HEK293 (cell line): Measurements from ENCODE around the gene MYO18B.

Source experiments
- CTCF ChIA-PET: fragments of 350-600 bp; formaldehyde crosslinking; extraction: SDS; loops from one replicate; lab custom pipeline; 2021; ENCODE audit warnings: antibody characterized with exemption; lab: Yijun Ruan, JAX
- POLR2A ChIA-PET: fragments of 300-600 bp; formaldehyde crosslinking; extraction: SDS; loops from one replicate; lab custom pipeline; 2020; ENCODE audit warnings: antibody characterized with exemption, inconsistent platforms; lab: Yijun Ruan, JAX
- H3K27ac ChIP-seq: fragments of 200-500 bp; sonication (Bioruptor generic); 2 replicates; pipeline ENCODE4 v1.5.1; 2014; ENCODE audit warnings: low read depth, low read length, control low read depth, inconsistent platforms; ENCODE audit errors: extremely low read depth
- H3K36me3 ChIP-seq, 2 experiments: fragments of 200-500 bp in 1 of 2; sonication (Bioruptor generic) in 1 of 2; 1 replicate in 1 of 2; 2 replicates in 1 of 2; pipeline ENCODE4 v1.5.1; 2014 to 2017; ENCODE audit warnings: inconsistent platforms in 2 of 2, low read length in 2 of 2; ENCODE audit not compliant: control insufficient read depth in 2 of 2, insufficient read depth in 1 of 2
- H3K4me1 ChIP-seq: fragments of 200-500 bp; sonication (Bioruptor generic); 2 replicates; pipeline ENCODE4 v1.5.1; 2014; ENCODE audit warnings: mild to moderate bottlenecking, low read length, inconsistent platforms; ENCODE audit not compliant: control insufficient read depth, insufficient read depth
- H3K4me3 ChIP-seq: 2 replicates; pipeline ENCODE4 v1.5.1; 2011; ENCODE audit warnings: low read depth, mild to moderate bottlenecking, control low read depth, low read length, moderate library complexity
- H3K9me3 ChIP-seq: fragments of 200-500 bp; sonication (Bioruptor generic); 2 replicates; pipeline ENCODE4 v1.5.1; 2014; ENCODE audit warnings: low read depth, low read length, inconsistent platforms; ENCODE audit not compliant: control insufficient read depth, insufficient read depth
- CTCF ChIP-seq: fragments of 450-650 bp; formaldehyde crosslinking; IDR thresholded peaks from 2 replicates; pipeline ENCODE4 v1.5.1; 2016; ENCODE audit warnings: missing biosample characterization, missing genetic modification characterization
- MZF1 ChIP-seq: fragments of 450-650 bp; formaldehyde crosslinking; IDR thresholded peaks from 2 replicates; pipeline ENCODE4 v1.5.1; 2017; ENCODE audit warnings: missing biosample characterization, missing genetic modification characterization, borderline replicate concordance
- OVOL3 ChIP-seq: fragments of 450-650 bp; formaldehyde crosslinking; IDR thresholded peaks from 2 replicates; pipeline ENCODE4 v1.5.1; 2016; ENCODE audit warnings: missing biosample characterization, missing genetic modification characterization
- REPIN1 ChIP-seq: fragments of 450-650 bp; formaldehyde crosslinking; IDR thresholded peaks from 2 replicates; pipeline ENCODE4 v1.5.1; 2017; ENCODE audit warnings: missing biosample characterization, missing genetic modification characterization, low read depth
- SP7 ChIP-seq: fragments of 450-650 bp; formaldehyde crosslinking; IDR thresholded peaks from 2 replicates; pipeline ENCODE4 v1.5.1; 2016; ENCODE audit warnings: missing biosample characterization, missing genetic modification characterization
- TCF7L2 ChIP-seq: IDR thresholded peaks from 2 replicates; pipeline ENCODE4 v1.6.1; 2011; ENCODE audit warnings: low read depth, mild to moderate bottlenecking, inconsistent platforms, low read length, moderate library complexity, borderline replicate concordance
- TSHZ1 ChIP-seq: fragments of 450-650 bp; formaldehyde crosslinking; IDR thresholded peaks from 2 replicates; pipeline ENCODE4 v1.5.1; 2016; ENCODE audit warnings: missing biosample characterization, missing genetic modification characterization, borderline replicate concordance
- WT1 ChIP-seq: fragments of 450-650 bp; formaldehyde crosslinking; IDR thresholded peaks from 2 replicates; pipeline ENCODE4 v1.5.1; 2016; ENCODE audit warnings: missing biosample characterization, missing genetic modification characterization
- ZBTB17 ChIP-seq: fragments of 450-650 bp; formaldehyde crosslinking; IDR thresholded peaks from 2 replicates; pipeline ENCODE4 v1.5.1; 2016; ENCODE audit warnings: missing biosample characterization, missing genetic modification characterization
- ZBTB49 ChIP-seq: fragments of 450-650 bp; formaldehyde crosslinking; IDR thresholded peaks from 2 replicates; pipeline ENCODE4 v1.5.1; 2016; ENCODE audit warnings: missing biosample characterization, missing genetic modification characterization, low read depth
- ZFP41 ChIP-seq: fragments of 450-650 bp; formaldehyde crosslinking; IDR thresholded peaks from 2 replicates; pipeline ENCODE4 v1.5.1; 2016; ENCODE audit warnings: missing biosample characterization, missing genetic modification characterization, borderline replicate concordance
- ZNF174 ChIP-seq: fragments of 450-650 bp; formaldehyde crosslinking; IDR thresholded peaks from 2 replicates; pipeline ENCODE4 v1.5.0; 2017; ENCODE audit warnings: missing biosample characterization, mild to moderate bottlenecking, missing genetic modification characterization
- ZNF211 ChIP-seq: fragments of 450-650 bp; formaldehyde crosslinking; IDR thresholded peaks from 2 replicates; pipeline ENCODE4 v1.5.1; 2016; ENCODE audit warnings: low read depth, missing biosample characterization, missing genetic modification characterization
- ZNF239 ChIP-seq: fragments of 450-650 bp; formaldehyde crosslinking; IDR thresholded peaks from 2 replicates; pipeline ENCODE4 v1.5.1; 2016; ENCODE audit warnings: missing biosample characterization, missing genetic modification characterization
- ZNF24 ChIP-seq: fragments of 450-650 bp; formaldehyde crosslinking; IDR thresholded peaks from 2 replicates; pipeline ENCODE4 v1.5.1; 2016; ENCODE audit warnings: missing biosample characterization, missing genetic modification characterization
- ZNF248 ChIP-seq: fragments of 450-650 bp; formaldehyde crosslinking; IDR thresholded peaks from 2 replicates; pipeline ENCODE4 v1.5.1; 2017; ENCODE audit warnings: missing biosample characterization, missing genetic modification characterization
- ZNF391 ChIP-seq: fragments of 450-650 bp; formaldehyde crosslinking; IDR thresholded peaks from 2 replicates; pipeline ENCODE4 v1.5.1; 2016; ENCODE audit warnings: low read depth, missing biosample characterization, missing genetic modification characterization, borderline replicate concordance
- ZNF416 ChIP-seq: fragments of 450-650 bp; formaldehyde crosslinking; IDR thresholded peaks from 2 replicates; pipeline ENCODE4 v1.5.1; 2016; ENCODE audit warnings: missing biosample characterization, missing genetic modification characterization
- ZNF426 ChIP-seq: fragments of 450-650 bp; formaldehyde crosslinking; IDR thresholded peaks from 2 replicates; pipeline ENCODE4 v1.5.1; 2017; ENCODE audit warnings: missing biosample characterization, missing genetic modification characterization, mild to moderate bottlenecking, inconsistent platforms, moderate library complexity
- ZNF473 ChIP-seq: fragments of 450-650 bp; formaldehyde crosslinking; IDR thresholded peaks from 2 replicates; pipeline ENCODE4 v1.5.1; 2017; ENCODE audit warnings: missing biosample characterization, missing genetic modification characterization
- ZNF513 ChIP-seq: fragments of 450-650 bp; IDR thresholded peaks from 2 replicates; pipeline ENCODE4 v1.5.1; 2018; ENCODE audit warnings: missing biosample characterization, missing genetic modification characterization
- ZNF548 ChIP-seq: fragments of 450-650 bp; formaldehyde crosslinking; IDR thresholded peaks from 2 replicates; pipeline ENCODE4 v1.5.1; 2016; ENCODE audit warnings: missing biosample characterization, missing genetic modification characterization
- ZNF580 ChIP-seq: fragments of 450-650 bp; formaldehyde crosslinking; IDR thresholded peaks from 2 replicates; pipeline ENCODE4 v1.5.1; 2016; ENCODE audit warnings: missing biosample characterization, missing genetic modification characterization
- ZNF639 ChIP-seq: fragments of 450-650 bp; formaldehyde crosslinking; IDR thresholded peaks from 2 replicates; pipeline ENCODE4 v1.5.1; 2016; ENCODE audit warnings: missing biosample characterization, missing genetic modification characterization

Gene MYO18B

GRCh38 chr22:26047516-26047915, 305.5 kb downstream of the MYO18B start (continued):
- no peak for TF ChIP-seq REPIN1 (tag by site-specific recombination)
- TF ChIP-seq ZNF416 (tag by site-specific recombination), result no peak
- TF ChIP-seq TSHZ1 (tag by site-specific recombination), result no peak
- TF ChIP-seq ZNF391 (tag by site-specific recombination), result no peak
- no peak for TF ChIP-seq ZNF174 (tag by site-specific recombination)
- no peak for TF ChIP-seq ZBTB49 (tag by site-specific recombination)
- no peak for TF ChIP-seq ZFP41 (tag by site-specific recombination)
- no peak for TF ChIP-seq ZNF239 (tag by site-specific recombination)
- no peak for TF ChIP-seq ZNF426 (tag by site-specific recombination)
- TF ChIP-seq TCF7L2, result no peak
- TF ChIP-seq ZNF24 (tag by site-specific recombination), result no peak

- Histone ChIP-seq H3K4me1 (peaks cover 6% of the 10 kb centered on the region; the same call in 1 of the 2 replicates), H3K27ac (no peak overlapping the region), H3K36me3 (no peaks in the 10 kb centered on the region), H3K4me3 (no peak overlapping the region), H3K9me3 (no peaks in the 10 kb centered on the region)
- TF ChIP-seq MZF1 (tag by site-specific recombination), result peak; percentile 92; the same call in 1 of the 2 replicates
- TF ChIP-seq ZNF580 (tag by site-specific recombination), result no peak
- ChIA-PET CTCF (interaction anchor here (0.7 kb wide), 1 partner anchor 24 kb away, joined by 3 read pairs; no protein-coding TSS in a partner anchor), POLR2A (no interaction called here)
Measured at GRCh38 chr22:26047920-26048319, 305.9 kb downstream of the MYO18B start.

- CTCF ChIA-PET, result no interaction called here
- Histone ChIP-seq H3K4me3 (no peak overlapping the region), H3K36me3 (no peaks in the 10 kb centered on the region), H3K4me1 (peaks cover 6% of the 10 kb centered on the region; the same call in 1 of the 2 replicates), H3K9me3 (no peaks in the 10 kb centered on the region), H3K27ac (no peak overlapping the region)
- POLR2A ChIA-PET, result no interaction called here
- TF ChIP-seq ZBTB17 (tag by site-specific recombination) (no peak), SP7 (tag by site-specific recombination) (no peak), ZNF248 (tag by site-specific recombination) (no peak), ZNF211 (tag by site-specific recombination) (no peak), WT1 (tag by site-specific recombination) (no peak), OVOL3 (tag by site-specific recombination) (no peak), ZNF548 (tag by site-specific recombination) (no peak), ZNF513 (tag by site-specific recombination) (no peak), CTCF (tag by site-specific recombination) (no peak), ZNF639 (tag by site-specific recombination) (no peak), ZNF473 (no peak)
Measured at GRCh38 chr22:26050079-26050478, 308.1 kb downstream of the MYO18B start.
